ENCODE data around the gene C12orf43.
"Not testable (repeated sequence)": the region's sequence is repeated elsewhere in the genome, so short reads cannot be mapped to it uniquely, and the experiment has no call there.

C12orf43 gene, protein sequence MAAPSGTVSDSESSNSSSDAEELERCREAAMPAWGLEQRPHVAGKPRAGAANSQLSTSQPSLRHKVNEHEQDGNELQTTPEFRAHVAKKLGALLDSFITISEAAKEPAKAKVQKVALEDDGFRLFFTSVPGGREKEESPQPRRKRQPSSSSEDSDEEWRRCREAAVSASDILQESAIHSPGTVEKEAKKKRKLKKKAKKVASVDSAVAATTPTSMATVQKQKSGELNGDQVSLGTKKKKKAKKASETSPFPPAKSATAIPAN

DNA sequence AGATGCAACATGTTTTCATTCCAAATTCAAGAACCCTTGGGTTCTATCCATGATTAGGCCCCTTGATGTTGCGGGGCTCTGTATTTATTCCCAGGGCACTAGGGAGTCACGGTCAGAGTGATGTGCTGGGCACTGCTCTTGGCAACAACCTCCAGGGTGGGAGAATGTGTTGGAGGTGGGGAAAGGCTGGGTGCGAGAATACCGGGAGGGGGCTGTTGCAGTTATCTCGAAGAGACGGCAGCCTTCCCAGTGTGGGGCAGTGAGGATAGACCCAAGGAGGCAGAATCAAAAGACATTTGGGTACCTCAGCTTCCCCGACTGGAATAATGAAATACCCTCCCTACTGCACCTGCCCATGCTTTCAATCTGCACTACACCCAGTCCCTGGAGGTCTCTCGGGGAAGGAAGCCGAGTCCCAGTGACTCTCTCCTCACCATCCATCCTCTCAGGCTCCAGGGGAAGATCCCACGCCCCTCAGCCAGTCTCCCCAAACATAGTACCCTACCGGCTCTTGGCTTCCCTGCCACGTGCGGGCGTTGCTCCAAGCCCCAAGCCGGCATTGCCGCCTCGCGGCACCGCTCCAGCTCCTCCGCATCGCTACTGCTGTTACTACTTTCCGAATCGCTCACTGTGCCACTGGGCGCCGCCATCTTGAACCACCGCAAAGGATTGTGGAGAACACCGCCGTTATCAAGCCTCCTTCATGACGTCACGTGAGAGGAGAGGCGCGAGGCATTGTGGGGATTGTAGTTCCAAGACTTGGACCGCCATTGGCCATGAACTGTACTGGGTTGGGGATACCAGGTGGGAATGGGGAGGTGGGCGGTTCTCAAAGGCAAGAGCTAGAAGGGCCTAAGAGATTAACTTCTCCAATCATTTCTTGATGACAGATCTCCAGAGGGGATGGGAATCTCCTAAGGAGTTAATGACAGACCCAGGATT is at the start of gene C12orf43:
Gene C12orf43, minus strand, starts transcription at position 663 of the 942 bp plus-strand sequence. Its CDS starts 13 bp downstream, at position 650.
- peak; percentile 72 for DNase-seq (ENCODE audit: low read depth)

DNA sequence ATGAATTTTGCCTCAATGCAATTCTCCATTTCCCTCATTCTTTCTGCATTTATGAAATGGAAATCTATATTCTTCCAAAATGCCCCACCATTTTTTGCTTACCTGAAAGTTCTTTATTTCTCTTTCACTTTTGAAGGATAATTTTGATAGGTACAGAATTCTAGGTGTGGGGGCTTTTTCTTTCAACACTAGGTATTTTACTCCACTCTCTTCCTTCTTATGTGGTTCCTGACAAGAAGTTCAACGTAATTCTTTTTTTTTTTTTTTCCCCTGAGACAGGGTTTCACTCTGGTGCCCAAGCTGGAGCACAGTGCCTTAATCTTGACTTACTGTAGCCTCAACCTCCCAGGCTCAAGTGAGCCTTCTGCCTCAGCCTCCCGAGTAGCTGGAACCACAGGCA is 49.1 kb upstream of the C12orf43 start:
- DNase-seq (ENCODE audit: low read depth), result no peak

DNA sequence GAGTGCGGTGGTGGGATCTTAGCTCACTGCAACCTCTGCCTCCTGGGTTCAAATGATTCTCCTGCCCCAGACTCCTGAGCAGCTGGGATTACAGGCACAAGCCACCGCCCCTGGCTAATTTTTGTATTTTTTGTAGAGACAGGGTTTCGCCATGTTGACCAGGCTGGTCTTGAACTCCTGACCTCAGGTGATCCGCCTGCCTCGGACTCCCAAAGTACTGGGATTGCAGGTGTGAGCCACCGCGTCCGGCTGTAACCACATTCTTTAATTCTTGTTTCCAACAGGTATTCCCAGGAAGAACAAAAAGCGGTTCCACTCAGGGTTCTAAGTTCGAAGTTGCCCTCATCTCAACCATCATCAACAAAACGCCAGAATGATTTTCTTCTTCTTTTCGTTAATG is 48.3 kb upstream of the C12orf43 start:
- not testable (repeated sequence) for DNase-seq (ENCODE audit: low read depth)

DNA sequence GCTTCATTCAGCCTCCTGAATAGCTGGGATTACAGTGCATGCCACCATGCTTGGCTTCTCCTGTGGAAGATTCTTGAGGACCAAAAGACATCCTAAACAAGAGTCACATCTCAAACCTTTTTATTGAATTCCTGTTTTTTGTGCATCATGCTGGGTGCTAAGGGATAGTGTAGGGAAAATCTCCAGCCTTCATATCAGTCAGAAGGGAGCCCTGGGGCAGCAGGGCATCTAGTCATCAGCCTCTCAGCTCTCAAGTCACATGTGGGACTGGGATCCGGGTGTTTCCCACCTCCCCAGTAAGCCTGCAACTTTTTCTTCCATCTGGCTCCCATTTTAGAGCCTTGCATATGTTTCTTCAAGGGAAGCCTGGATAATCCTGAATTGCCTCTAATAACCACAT is 47.8 kb upstream of the C12orf43 start:
- DNase-seq (ENCODE audit: low read depth), result no peak

DNA sequence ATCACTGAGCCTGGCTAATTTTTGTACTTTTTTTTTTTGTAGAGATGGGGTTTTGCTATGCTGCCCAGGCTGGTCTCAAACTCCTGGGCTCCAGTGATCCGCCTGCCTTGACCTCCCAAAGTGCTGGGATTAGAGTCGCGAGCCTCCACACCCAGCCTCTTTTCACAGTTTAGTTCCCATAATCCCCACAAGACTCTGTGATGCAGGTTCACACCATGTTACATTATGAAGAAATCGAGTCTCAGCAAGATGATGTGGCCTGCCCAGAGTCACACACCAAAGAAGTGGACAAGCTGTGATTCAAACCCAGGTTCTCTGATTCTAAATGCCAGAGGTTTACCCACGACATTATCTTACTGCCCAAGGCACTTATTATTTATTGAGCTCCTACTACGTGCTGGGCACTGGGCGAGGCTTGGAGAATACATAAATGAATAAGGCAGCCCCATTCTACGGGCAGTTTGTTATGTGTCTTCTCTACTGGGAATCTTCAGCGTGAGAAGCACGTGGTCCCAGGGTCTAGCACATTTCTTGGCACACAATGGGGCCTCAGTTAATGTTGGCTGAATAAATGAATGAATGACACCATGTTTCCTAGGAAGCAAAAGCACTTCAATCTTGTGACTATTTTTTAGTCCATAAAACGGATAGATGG is 46.2 kb upstream of the C12orf43 start:
- DNase-seq (ENCODE audit: low read depth), result no peak

DNA sequence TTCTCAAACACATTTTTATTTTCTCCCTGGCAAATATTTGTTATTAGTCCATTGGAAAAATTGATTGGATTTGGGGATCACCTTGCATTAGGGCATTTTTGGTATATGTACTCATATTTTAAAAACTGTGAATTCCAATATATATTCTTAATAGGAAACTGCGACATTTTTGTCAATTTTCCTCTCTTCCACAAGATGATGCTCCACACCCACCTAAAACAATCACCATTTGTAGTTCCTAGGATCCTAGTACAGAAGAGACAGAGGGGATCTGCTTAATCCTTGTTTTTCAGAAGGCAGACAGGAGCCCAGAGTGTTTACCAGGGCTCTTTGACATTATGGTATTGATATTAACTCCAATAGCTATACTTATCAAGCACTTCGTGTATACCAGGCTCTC is 45.5 kb upstream of the C12orf43 start:
- DNase-seq (ENCODE audit: low read depth), result peak; percentile 4

DNA sequence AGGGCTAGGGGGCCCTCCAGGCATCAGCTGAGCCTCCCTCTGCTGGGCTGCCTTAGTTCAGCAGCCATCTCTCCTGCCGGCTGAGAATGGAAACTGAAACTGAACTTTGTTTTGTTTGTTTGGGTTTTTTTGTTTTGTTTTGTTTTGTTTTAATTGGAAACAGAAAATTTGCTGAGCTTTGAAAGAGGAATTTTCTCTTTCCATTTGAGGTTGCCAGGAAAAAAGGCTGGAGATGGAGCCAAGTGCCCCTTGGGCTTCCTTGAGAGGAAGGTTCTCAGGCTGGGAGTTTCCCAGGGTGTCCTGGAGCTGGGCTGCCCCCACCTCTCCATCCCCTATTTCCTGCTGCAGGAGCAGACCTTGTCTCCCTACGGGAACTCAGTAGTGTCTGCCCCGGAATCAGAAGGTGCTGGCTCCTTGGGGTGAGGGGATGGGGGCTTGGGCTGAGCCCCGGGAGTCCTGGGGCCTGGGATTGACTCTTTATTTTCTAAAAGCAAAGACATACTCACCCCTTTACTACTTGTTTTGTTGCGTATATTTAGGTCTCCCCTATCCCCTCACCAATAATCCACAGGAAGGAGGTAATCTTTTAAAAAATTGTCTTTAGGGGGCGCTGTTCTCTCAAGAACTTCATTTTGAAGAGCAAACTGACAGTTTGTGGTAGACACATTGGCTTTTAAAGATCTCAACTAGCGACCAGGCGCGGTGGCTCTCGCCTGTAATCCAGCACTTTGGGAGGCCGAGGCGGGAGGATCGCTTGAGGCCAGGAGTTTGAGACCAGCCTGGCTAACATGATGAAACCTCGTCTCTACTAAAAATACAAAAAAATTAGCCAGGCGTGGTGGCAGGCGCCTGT is 44.1 kb upstream of the C12orf43 start:
- peak; percentile 53 for DNase-seq (ENCODE audit: low read depth)

DNA sequence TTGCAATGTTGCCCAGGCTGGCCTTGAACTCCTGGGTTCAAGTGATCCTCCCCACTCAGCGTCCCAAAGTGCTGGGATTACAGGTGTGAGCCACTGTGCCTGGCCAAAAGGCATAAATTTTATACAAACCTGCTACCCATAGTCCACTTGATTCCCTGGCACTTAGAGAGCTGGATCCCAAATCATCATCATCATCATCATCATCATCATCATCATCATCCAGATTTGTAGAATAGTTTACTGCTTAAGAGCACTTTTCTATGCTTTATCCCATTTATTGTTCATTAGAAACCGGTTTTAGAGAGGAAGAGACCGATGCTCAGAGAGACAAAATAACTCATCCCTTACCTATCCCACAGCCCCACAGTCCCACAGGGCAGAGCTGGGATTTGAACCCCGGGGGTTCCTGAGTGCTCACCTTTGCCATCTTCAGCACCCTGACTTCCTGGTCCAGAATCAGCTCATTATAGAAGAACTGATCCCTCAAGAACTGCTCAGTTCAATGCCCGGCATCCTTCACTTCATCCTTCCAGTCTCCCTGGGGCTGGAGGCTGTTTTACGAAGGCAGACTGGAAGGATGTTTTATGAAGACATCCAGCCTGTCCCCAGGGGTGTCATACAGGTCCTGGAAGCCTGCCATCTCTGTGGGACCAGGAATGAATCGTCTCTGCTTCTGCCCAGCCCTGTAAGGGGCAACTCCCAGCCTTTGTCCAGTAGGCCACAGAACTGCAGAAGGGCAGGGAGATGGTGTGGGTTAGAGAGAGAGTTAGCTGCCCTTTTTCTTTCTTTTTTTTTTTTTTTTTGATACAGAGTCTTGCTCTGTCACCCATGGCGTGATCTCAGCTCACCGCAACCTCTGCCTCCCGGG is 43.0 kb upstream of the C12orf43 start:
- DNase-seq (ENCODE audit: low read depth), result no peak

DNA sequence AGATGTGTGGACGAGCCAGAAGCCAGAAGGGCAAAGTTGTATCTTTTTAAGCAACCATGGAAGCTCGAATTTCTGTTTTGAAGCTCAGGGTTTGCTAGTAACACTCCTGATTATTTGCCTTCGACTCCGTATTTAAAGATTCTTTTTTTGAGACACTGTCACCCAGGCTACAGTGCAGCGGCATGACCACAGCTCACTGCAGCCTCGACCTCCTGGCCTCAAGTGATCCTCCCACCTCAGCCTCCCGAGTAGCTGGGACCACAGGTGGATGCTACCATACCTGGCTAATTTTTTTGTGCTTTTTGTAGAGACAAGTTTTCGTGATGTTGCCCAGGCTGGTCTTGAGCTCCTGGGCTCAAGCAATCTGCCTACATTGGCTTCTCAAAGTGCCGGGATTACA is 41.5 kb upstream of the C12orf43 start:
- no peak for DNase-seq (ENCODE audit: low read depth)

DNA sequence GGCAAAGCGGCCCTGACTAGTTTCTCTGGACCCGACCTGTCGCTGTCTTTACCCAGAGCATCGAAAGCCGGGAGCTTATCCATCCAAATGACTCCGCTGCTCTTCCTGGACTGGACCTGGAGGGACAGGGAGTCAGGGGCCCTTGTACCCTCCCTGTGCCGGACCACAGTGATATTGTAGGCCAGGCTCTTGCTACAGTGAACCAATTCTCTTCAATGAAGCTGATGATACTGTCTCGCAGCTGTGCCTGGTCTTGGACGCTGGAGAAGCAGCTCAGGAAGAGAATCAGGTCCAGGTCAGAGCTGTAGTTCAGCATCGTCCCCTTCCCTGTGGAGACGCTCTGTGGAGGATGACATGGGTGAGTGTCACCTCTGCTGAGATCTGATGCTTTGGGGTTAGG is 37.4 kb upstream of the C12orf43 start:
- no peak for DNase-seq (ENCODE audit: low read depth)

DNA sequence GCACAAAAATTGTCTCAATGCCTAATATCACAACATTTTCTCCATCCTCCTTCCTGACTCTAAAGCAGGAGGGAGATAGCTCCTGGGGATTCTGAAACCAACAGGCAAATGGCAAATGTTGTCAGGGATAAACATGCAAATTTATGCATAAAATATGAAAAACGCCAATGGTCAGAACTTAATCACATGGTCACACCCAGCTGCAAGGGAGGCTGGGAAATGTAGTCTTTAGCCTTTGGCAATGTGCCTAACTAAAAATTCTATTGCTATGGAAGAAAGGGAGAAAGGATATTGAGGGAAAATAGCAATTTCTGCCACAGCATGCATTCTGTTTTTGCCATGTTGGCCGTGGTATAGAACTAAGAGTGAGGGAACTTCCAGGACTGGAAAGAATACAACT is 34.4 kb upstream of the C12orf43 start:
- DNase-seq (ENCODE audit: low read depth), result no peak

DNA sequence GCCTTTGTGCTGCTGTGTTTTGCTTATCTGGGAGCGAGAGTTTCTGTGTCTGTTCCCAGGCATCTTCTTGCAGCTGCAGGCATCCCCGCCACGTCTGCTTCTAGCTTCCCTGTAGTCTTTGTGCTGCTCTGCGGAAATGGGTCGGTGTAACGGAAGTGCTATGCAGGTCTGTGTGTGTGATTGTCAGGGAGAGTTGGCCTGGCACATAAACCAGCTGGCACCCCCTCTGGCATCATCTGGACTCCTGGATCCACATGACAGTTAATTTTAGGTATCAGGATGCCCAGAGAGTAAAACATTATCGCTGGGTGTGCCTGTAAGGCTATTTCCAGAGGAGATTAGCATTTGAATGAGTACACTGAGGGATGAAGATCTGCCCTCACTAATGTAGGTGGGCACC is 32.2 kb upstream of the C12orf43 start:
- DNase-seq (ENCODE audit: low read depth), result no peak

DNA sequence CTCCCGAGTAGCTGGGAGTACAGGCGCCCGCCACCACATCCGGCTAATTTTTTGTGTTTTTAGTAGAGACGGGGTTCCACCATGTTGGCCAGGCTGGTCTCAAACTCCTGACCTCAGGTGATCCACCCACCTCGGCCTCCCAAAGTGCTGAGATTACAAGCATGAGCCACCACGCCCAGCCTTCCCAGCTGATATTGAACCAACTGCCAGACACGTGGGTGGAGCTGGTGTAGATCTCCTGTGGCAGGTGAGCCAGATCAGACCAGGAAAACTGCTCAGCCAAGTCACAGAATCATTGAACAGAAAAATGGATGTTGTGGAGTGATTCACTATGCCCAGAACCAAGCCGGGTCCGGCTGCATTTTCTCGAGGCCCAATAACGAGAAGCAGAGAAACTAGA is 31.1 kb upstream of the C12orf43 start:
- DNase-seq (ENCODE audit: low read depth), result not testable (repeated sequence)

DNA sequence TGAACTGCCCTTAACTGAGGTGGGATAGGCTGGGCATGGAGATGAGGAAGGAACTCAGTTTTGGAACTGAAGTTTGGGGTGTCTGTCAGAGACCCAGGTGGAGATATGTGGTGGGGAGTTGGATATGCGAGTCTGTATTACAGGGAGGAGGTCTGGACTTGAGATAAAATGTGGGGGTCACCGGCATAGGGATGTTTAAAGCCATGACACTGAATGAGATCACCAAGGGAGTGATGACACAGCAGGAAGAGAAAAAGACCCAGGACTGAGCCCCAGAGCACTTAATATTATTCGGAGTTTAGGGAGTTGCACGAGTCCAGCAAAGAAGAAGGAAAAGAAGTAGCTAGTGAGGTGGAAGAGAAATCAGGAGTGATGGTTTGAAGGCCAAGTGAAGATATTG is 26.8 kb upstream of the C12orf43 start:
- DNase-seq (ENCODE audit: low read depth), result no peak

DNA sequence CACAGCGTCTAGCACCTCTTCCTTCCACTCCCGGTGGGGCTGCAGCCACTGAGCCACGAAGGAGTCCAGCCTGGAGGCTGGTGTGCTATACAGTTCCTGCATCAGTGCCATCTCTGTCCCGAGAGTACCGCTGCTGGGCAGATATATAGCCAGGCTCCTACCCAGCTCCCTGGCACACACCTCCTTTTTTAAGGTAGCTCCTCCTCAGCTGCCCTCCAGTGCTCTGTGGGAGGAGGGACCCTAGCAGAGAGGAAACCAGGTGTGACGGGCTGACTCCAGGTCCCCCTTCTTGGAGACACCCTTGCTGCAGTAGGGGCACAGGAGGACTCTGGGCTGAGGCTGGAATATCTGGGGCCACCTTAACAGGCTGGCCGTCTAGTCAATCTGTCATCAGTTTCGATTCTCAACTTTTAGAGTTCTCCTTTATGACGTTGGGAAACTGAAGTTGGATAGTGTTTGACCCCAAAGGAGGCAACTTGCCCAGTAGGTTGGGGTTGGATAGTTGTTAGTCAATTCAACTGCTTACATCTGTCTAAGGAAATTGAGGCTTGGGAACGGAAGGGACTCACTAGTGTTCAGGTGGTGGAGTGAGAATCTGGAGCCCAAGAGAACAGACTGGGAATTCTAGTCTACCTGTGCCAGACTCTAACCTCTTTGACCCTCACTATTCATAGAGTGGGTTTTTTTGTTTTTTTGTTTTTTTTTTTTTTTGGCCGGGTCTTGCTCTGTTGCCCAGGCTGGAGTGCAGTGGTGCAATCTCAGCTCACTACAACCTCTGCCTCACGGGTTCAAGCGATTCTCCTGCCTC is 22.8 kb upstream of the C12orf43 start, which contains the start of gene OASL:
Gene OASL, minus strand, starts transcription at position 386 of the 808 bp plus-strand sequence. Its CDS starts 275 bp downstream, at position 111.
- DNase-seq (ENCODE audit: low read depth), result peak; percentile 36

DNA sequence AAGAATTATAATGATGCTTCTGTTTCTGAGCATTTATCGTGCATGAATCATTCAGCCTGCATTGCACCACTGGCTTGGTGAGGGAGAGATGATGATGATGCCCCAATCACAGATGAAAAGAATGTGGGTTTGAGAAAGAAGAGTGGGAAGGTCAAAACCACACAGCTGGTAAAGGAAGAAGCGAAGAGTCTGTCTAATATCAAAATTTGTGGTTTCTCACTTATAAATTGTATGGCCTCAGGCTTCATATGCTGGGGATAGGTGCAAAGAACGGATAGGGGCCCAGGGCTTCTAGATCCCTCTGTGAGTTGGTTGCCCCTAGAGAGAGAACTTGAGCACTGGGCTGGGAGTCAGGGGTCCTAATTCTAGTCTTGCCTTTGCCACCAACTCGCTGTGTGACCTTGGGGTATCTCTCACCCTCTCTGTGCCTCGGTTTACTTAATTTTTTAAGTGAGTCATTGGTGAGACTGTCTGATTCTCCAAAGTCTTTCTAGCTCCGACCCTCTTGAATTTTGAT is 20.6 kb upstream of the C12orf43 start:
- no peak for DNase-seq (ENCODE audit: low read depth)

DNA sequence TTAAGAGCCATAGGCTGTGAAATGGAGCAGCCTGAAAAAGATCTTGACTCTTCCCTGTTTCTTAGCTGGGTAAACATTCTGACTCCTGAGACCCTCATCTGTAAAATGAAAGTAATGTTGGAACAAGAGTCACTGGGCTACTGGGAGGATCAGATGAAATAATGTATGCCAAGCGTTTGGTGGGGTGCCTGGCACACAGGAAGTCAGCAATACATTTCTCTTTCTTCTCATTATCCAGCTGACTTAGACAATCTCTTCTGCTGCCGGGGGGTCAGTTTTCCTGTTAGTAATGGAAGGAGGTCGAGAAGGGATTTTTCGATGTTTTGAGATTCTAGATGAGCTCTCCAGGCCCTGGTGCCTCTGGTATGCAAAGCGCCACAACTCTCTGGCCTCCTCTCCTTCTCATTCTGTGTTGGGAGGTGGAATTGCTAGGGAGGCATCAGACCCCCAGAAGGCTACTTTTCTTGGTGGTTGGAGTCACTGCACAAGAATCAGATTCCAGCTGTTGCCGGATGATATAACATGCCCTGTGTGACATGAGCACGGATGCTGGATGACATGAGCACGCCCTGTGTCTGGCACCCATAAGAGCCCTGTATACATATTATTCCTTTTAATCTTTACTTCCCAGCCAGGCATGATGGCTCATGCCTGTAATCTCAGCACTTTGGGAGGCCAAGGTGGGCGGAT is 18.5 kb upstream of the C12orf43 start:
- no peak for DNase-seq (ENCODE audit: low read depth)

DNA sequence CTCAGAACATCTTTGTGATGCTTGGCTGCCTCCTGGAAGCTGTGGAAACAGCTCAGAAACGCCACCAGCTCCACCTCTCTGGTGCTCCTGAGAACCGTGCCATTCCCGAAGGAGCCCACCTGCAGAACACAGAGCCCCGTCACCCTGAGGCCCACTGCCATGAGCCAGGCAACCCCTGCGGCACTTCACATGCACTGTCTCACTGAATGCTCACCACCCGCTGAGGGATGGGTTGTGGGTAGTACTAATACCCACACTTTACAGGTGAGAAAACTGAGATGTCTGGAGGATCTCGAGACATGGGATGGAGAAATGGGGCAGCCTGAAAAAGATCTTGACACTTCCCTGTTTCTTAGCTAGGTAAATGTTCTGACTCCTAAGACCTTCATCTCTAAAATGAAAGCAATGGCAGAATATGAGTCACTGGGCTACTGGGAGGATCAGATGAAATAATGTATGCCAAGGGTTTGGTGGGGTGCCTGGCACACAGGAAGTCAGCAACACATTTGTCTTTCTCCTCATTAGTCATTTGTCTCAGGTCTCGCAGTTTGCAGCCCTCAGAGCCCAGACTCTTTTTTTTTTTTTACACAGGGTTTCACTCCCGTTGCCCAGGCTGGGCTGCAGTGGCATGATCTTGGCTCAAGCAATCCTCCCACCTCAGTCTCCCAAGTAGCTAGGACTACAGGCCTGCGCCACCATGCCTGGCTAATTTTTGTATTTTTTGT is 17.5 kb upstream of the C12orf43 start:
- DNase-seq (ENCODE audit: low read depth), result peak; percentile 38
